ENCODE measurements around the gene HOTAIR. TPM values are rescaled to one million over a fixed set of nuclear protein-coding genes. Genes with fewer than 3 reads are reported as not detected.

The HOTAIR gene
- polyA plus RNA-seq, 1 experiment: not detected

GRCh38 chr12:53931844-53932581, 42.7 kb downstream of the HOTAIR start:
- Histone ChIP-seq H3K4me3 (ENCODE audit: low read depth, low read length) (no peak overlapping the region), H3K27ac (ENCODE audit: low read depth, low read length) (no peak overlapping the region), H3K9me3 (ENCODE audit: control insufficient read depth, insufficient read depth, low read length) (peaks cover 2% of the 10 kb centered on the region; the same call in 1 of the 2 replicates), H3K27me3 (ENCODE audit: control insufficient read depth, insufficient read depth, low read length) (peaks cover 96% of the 10 kb centered on the region)
- TF ChIP-seq, protein P1, sequence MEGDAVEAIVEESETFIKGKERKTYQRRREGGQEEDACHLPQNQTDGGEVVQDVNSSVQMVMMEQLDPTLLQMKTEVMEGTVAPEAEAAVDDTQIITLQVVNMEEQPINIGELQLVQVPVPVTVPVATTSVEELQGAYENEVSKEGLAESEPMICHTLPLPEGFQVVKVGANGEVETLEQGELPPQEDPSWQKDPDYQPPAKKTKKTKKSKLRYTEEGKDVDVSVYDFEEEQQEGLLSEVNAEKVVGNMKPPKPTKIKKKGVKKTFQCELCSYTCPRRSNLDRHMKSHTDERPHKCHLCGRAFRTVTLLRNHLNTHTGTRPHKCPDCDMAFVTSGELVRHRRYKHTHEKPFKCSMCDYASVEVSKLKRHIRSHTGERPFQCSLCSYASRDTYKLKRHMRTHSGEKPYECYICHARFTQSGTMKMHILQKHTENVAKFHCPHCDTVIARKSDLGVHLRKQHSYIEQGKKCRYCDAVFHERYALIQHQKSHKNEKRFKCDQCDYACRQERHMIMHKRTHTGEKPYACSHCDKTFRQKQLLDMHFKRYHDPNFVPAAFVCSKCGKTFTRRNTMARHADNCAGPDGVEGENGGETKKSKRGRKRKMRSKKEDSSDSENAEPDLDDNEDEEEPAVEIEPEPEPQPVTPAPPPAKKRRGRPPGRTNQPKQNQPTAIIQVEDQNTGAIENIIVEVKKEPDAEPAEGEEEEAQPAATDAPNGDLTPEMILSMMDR (IDR thresholded peaks at IDR 0.05; ENCODE audit: low read depth, low read length): no peak
- DNase-seq (ENCODE audit: low read depth, low spot score): no peak
- ChIA-PET POLR2A (no interaction called here), CTCF (no interaction called here)

DNA sequence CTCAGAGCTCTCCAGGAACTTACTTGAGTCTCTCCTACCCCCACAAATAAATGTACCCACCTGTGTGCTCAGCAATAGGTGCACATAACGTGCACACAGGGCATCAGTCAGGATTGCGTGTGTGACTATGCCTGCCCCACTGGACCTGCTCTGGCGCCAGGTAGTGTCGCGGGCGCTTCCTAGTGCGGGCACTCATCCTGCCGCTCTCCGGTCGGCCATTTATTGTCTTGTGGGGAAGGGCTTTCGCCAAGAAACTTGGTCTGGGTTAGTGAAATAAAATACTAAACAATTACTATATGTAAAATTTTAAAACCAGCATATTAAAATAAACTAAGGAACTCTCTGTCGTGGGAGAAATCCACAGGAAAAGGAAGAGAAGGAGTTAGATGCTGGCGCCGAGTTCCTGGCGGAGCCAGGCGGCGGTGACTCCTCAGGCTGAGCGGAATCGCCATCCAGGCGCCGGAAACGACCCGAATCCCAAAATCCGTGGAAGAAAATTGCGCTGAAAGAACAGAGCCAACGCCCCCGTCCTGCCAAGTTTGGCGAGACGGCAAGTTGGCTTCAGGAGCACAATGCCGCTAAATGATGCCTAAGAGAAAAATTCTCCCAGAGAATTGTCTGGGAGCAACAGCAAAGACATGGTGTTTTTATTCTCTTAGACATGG, 44.0 kb downstream of the HOTAIR start:
- CTCF ChIA-PET: no interaction called here
- Histone ChIP-seq H3K9me3 (ENCODE audit: control insufficient read depth, insufficient read depth, low read length) (peaks cover 2% of the 10 kb centered on the region; the same call in 1 of the 2 replicates), H3K4me3 (ENCODE audit: low read depth, low read length) (no peak overlapping the region), H3K27me3 (ENCODE audit: control insufficient read depth, insufficient read depth, low read length) (peaks cover 96% of the 10 kb centered on the region), H3K27ac (ENCODE audit: low read depth, low read length) (no peak overlapping the region)
- DNase-seq (ENCODE audit: low read depth, low spot score): no peak
- TF ChIP-seq, protein P1 (IDR thresholded peaks at IDR 0.05; ENCODE audit: low read depth, low read length): no peak
- POLR2A ChIA-PET: no interaction called here

DNA sequence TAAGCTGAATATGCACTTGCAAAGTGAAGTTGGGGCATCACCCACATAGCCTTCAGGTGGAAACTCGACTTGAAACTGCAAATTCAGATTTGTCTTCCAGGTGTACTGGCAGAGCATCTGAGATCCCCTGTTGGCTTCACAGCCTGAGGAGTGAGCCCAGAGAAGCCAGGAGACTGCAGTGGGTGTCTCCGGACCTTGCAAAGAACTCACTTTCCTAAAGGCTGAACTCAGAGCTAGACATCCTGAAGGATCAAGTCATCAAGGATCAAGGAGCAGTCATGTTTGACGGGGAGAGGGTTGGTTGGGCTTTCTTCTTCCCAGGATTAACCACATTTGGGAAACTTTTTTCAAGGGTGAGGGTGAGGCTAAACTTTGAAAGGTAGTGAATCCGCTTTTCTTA, 45.2 kb downstream of the HOTAIR start:
- DNase-seq (ENCODE audit: low read depth, low spot score): no peak
- Histone ChIP-seq H3K27ac (ENCODE audit: low read depth, low read length) (no peak overlapping the region), H3K27me3 (ENCODE audit: control insufficient read depth, insufficient read depth, low read length) (peaks cover 91% of the 10 kb centered on the region), H3K4me3 (ENCODE audit: low read depth, low read length) (no peak overlapping the region), H3K9me3 (ENCODE audit: control insufficient read depth, insufficient read depth, low read length) (peaks cover 2% of the 10 kb centered on the region; the same call in 1 of the 2 replicates)
- POLR2A ChIA-PET: no interaction called here
- CTCF ChIA-PET: no interaction called here
- TF ChIP-seq, protein P1 (IDR thresholded peaks at IDR 0.05; ENCODE audit: low read depth, low read length): no peak

DNA sequence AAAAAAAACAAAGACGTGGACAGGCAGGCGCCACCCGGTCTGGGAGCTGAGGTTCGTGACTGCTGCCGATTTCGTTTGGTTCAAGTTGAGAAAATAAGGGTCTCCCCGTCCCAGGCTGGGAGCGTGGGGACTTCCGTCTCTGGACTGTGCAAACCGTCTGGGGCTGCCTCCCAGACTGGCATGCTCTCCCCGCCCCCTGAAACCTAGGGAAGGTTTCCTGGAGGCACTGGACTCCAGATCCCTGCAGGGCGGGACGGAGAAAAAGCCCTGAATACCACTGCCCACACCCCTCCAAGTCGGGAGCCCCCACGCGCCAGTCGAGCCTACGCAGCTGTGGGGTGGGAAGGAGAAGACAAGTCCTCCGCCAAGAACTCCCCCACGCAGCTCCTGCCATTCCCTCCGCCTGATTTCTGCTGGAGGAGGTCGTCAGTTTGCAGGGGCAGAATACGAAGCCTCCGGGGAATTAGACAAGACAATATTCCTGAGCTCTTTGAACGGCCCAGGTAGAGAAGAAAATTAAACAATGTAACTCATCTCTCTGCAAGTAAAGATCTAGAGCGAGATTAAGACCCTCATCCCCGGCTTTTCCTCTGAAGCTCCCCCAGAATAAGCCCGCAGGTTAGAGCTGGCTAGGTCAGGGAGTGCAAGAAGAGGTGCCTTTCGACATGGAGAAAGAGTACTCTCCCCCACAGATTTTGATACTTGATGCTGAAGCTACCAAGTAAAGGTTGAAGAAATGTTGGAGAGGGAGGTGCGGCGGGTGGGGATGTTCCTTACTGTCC, 46.5 kb downstream of the HOTAIR start:
- Histone ChIP-seq H3K27me3 (ENCODE audit: control insufficient read depth, insufficient read depth, low read length) (peaks cover 87% of the 10 kb centered on the region), H3K4me3 (ENCODE audit: low read depth, low read length) (no peak overlapping the region), H3K9me3 (ENCODE audit: control insufficient read depth, insufficient read depth, low read length) (peaks cover 2% of the 10 kb centered on the region; the same call in 1 of the 2 replicates), H3K27ac (ENCODE audit: low read depth, low read length) (no peak overlapping the region)
- ChIA-PET CTCF (no interaction called here), POLR2A (no interaction called here)
- TF ChIP-seq, protein P1 (IDR thresholded peaks at IDR 0.05; ENCODE audit: low read depth, low read length): no peak
- no peak for DNase-seq (ENCODE audit: low read depth, low spot score)

Data from AG04450 (cell line).